Esophagus muscularis mucosa (tissue), 4 donors: ENCODE measurements around the gene ABCA6. TPM values are rescaled to one million over a fixed set of nuclear protein-coding genes. Genes with fewer than 3 reads are reported as not detected.

Experiments used
- DNase-seq: peaks from one replicate; pipeline ENCODE4 v3.0.0-alpha.2; 2017; ENCODE audit errors: extremely low spot score
- H3K27ac ChIP-seq, 4 donors: fragments of 200-600 bp; sonication (generic); replicated peaks in 1 of 4; 1 replicate in 3 of 4; 2 replicates in 1 of 4; pipeline ENCODE4 v1.5.1; 2016 to 2019; ENCODE audit warnings: mild to moderate bottlenecking in 1 of 4
- H3K27me3 ChIP-seq, 4 donors: fragments of 200-600 bp; sonication (generic); one replicate each; pipeline versions ENCODE4 v1.5.1 to v1.6.0; 2016 to 2019
- H3K36me3 ChIP-seq, 4 donors: fragments of 200-600 bp; sonication (generic); one replicate each; pipeline ENCODE4 v1.5.1; 2016 to 2019
- H3K4me1 ChIP-seq, 4 donors: fragments of 200-600 bp; sonication (generic); one replicate each; pipeline ENCODE4 v1.5.1; 2016 to 2019
- H3K4me3 ChIP-seq, 4 donors: fragments of 200-600 bp; sonication (generic); 1 replicate in 2 of 4; 2 replicates in 2 of 4; pipeline ENCODE4 v1.5.1; 2016 to 2019; ENCODE audit warnings: mild to moderate bottlenecking in 4 of 4, moderate library complexity in 1 of 4
- H3K9me3 ChIP-seq, 4 donors: fragments of 200-600 bp; sonication (generic); 1 replicate in 3 of 4; 2 replicates in 1 of 4; pipeline ENCODE4 v1.5.1; 2016 to 2019
- EP300 ChIP-seq: sonication (generic); formaldehyde crosslinking; IDR thresholded peaks from one replicate; pipeline ENCODE4 v1.6.1; 2017; ENCODE audit warnings: antibody characterized with exemption
- POLR2A ChIP-seq: fragments of 450-650 bp; IDR thresholded peaks from one replicate; pipeline ENCODE4 v1.6.1; 2017; ENCODE audit warnings: antibody characterized with exemption, moderate library complexity, mild to moderate bottlenecking, low read depth
- POLR2AphosphoS5 ChIP-seq, 2 donors: sonication (generic); formaldehyde crosslinking; IDR thresholded peaks; one replicate each; pipeline ENCODE4 v1.6.1; 2017; ENCODE audit warnings: antibody characterized with exemption in 2 of 2
- WGBS: methylation state at CpG from one replicate; pipeline ENCODE4 v1.1.5; 2018; 5-methylcytosine and 5-hydroxymethylcytosine counted together
- intact Hi-C: fragments of 100-400 bp; cut with DNase I; formaldehyde crosslinking; loops from one replicate; pipeline ENCODE4 v1.15.1; 2023
- total RNA-seq, 4 donors: library from RNA; depleted of rRNA; stranded (reverse); fragments of >200 nt; gene quantifications; one replicate each; pipeline versions ENCODE4 v1.1.0 to v1.2.1, GENCODE V29; 2016
- TF ChIP-seq, protein P1 (sequence below), 3 experiments: fragments of 200-600 bp in 2 of 3; fragments of 450-650 bp in 1 of 3; sonication (generic) in 2 of 3; IDR thresholded peaks; one replicate each; pipeline ENCODE4 v1.5.1; 2017 to 2019; ENCODE audit warnings: antibody characterized with exemption in 3 of 3, mild to moderate bottlenecking in 2 of 3, moderate library complexity in 1 of 3

Gene ABCA6
- total RNA-seq, 4 donors from 2014 or later, result 45.1 to 85.1 (median 47.2) TPM

DNA sequence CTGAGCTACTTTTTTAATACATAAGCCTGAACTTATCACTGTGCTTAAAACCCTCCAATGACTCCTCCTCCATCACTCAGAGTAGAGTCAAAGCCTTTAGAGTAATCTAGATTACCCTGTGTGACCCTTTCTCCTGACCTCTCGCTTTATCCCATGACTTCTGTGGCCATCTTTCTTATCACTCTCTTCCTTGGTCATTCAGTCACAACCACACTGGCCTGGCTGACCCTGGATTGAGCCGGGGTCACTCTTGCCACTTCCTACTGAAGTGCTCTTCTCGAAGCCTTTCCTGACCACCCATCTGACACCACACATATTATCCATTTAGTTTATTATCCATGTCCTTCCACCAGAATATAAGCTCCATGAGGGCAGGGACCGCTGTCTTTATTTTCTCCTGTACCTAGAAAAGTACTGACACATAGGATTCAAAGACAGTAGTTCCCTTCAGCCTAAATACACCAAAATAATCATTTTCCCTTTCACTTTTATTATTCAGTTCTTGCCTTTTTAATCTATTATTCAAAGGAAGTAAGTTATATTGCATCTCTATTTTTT, 53.0 kb downstream of the ABCA6 start:
- Histone ChIP-seq H3K9me3 (no peaks in the 10 kb centered on the region), H3K4me1 (no peaks in the 10 kb centered on the region), H3K27me3 (no peaks in the 10 kb centered on the region), H3K27ac (no peak overlapping the region), H3K4me3 (no peak overlapping the region), H3K36me3 (peaks cover 0 to 33% (median 12%) of the 10 kb centered on the region in 4 donors)
- intact Hi-C loops, result no loop called here
- TF ChIP-seq, protein P1, sequence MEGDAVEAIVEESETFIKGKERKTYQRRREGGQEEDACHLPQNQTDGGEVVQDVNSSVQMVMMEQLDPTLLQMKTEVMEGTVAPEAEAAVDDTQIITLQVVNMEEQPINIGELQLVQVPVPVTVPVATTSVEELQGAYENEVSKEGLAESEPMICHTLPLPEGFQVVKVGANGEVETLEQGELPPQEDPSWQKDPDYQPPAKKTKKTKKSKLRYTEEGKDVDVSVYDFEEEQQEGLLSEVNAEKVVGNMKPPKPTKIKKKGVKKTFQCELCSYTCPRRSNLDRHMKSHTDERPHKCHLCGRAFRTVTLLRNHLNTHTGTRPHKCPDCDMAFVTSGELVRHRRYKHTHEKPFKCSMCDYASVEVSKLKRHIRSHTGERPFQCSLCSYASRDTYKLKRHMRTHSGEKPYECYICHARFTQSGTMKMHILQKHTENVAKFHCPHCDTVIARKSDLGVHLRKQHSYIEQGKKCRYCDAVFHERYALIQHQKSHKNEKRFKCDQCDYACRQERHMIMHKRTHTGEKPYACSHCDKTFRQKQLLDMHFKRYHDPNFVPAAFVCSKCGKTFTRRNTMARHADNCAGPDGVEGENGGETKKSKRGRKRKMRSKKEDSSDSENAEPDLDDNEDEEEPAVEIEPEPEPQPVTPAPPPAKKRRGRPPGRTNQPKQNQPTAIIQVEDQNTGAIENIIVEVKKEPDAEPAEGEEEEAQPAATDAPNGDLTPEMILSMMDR (IDR thresholded peaks at IDR 0.05), result no peak
- TF ChIP-seq POLR2A (no peak), EP300 (no peak)
- WGBS, result 76% methylated on average over 4 of the region's 4 CpGs
- DNase-seq, result no peak

DNA sequence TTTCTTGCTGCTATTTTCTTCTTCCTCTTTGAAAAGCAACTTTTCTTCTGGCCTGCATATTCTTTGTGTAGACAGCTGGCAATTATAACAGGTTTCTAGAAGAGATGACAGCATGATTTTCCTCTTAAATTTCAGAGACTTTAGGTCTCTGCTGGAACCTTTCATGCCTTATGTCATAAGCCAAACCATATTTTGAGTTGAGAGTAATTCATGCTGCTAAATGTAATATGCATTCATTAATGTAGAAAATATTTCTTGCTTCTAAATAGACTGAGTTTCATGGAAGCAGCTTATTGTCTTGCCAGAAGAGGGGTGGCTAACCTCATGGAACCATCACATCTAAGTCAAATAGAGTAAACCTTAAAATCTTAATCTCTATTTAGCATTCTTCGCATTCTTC, 55.1 kb downstream of the ABCA6 start:
- no peak for DNase-seq
- intact Hi-C loops, result no loop called here

DNA sequence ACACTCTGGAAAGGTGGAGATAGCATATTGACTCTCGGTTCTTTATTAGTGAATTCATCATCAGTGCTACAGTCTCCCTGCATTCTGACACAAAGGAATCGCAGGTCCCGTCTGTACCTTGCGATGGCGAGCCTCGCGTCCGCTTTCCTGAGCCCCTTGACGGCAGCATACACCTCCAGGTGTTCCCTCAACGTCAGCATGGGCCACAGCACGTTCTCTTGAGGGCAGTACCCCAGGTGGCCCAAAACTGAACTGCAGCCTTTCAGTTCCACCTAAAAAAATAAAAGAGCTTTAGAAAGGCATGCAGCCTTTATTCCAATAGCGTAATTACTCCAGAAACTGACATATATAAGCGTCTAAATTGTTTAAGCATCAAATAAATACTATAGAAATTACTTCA, 56.8 kb downstream of the ABCA6 start:
- TF ChIP-seq POLR2AphosphoS5 (IDR thresholded peaks at IDR 0.05) (no peak), POLR2A (no peak), EP300 (no peak)
- TF ChIP-seq, protein P1 (IDR thresholded peaks at IDR 0.05), result peak in 1 of 3 experiments; percentile 11
- no peak overlapping the region for H3K4me3 ChIP-seq
- H3K9me3 ChIP-seq, result peaks cover 0 to 6% (median 2%) of the 10 kb centered on the region in 4 donors
- peaks cover 7 to 68% (median 40%) of the 10 kb centered on the region in 4 donors for H3K36me3 ChIP-seq
- intact Hi-C loops, result no loop called here
- H3K4me1 ChIP-seq, result no peaks in the 10 kb centered on the region
- DNase-seq, result no peak
- 66% methylated on average over 13 of the region's 13 CpGs for WGBS
- H3K27ac ChIP-seq, result no peak overlapping the region
- no peaks in the 10 kb centered on the region for H3K27me3 ChIP-seq

More for the DNA sequence above, 55.1 kb downstream of the ABCA6 start:
- peaks cover 0 to 6% (median 2%) of the 10 kb centered on the region in 4 donors for H3K9me3 ChIP-seq
- no peak for TF ChIP-seq POLR2AphosphoS5 (IDR thresholded peaks at IDR 0.05)
- no peak for TF ChIP-seq POLR2A
- no peak for TF ChIP-seq EP300
- TF ChIP-seq, protein P1 (IDR thresholded peaks at IDR 0.05), result no peak
- 90% methylated on average over 1 of the region's 1 CpG for WGBS
- H3K36me3 ChIP-seq, result peaks cover 7 to 51% (median 29%) of the 10 kb centered on the region in 4 donors
- H3K27ac ChIP-seq, result no peak overlapping the region
- no peaks in the 10 kb centered on the region for H3K27me3 ChIP-seq
- H3K4me1 ChIP-seq, result no peaks in the 10 kb centered on the region
- no peak overlapping the region for H3K4me3 ChIP-seq

DNA sequence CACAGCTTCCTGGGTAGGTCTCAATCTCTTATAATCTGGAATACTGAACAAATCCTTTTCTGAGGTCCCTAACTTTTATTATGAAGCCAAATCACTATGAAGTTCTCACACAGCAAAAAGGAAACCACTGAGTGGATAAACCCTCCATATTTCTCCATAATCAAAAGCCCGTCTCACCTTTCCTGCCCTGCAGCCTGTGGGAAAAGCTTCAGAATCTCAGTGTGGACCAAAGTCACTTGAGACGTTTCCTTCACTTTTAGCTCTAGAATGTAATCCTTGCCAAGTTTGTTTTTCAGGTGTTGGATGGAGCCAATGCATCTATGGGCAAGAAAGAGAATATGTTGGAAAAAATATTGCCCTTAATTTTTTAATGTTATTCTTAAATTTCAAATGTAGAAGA, 59.0 kb downstream of the ABCA6 start:
- Histone ChIP-seq H3K36me3 (peaks cover 17 to 89% (median 52%) of the 10 kb centered on the region in 4 donors), H3K9me3 (peaks cover 0 to 6% (median 2%) of the 10 kb centered on the region in 4 donors), H3K27me3 (no peaks in the 10 kb centered on the region), H3K4me1 (no peaks in the 10 kb centered on the region), H3K27ac (no peak overlapping the region), H3K4me3 (no peak overlapping the region)
- no peak for TF ChIP-seq EP300
- TF ChIP-seq POLR2A, result no peak
- TF ChIP-seq POLR2AphosphoS5 (IDR thresholded peaks at IDR 0.05), result no peak
- TF ChIP-seq, protein P1 (IDR thresholded peaks at IDR 0.05), result no peak
- intact Hi-C loops, result no loop called here
- no peak for DNase-seq
- 83% methylated on average over 2 of the region's 2 CpGs for WGBS

DNA sequence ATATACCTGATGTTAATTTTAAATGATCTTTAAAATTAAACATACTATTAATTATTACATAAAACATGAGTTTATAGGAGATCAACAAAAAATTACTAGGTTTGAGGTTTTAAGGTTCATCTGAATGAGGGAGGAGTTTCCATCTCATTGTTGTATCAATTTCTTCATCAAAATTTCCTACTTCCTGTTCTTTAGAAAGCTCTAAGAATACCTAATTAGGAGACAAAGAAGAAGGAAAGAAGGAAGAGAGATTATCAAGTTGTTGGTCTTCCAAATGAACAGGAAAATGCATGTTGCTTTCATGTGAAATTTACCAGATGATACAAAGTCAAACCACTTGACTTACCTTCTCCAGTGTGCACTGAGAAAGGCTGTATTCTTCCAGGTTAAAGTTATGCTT, 62.8 kb downstream of the ABCA6 start:
- intact Hi-C loops, result no loop called here
- Histone ChIP-seq H3K9me3 (peaks cover 0 to 23% (median 21%) of the 10 kb centered on the region in 4 donors), H3K4me1 (no peaks in the 10 kb centered on the region), H3K36me3 (peaks cover 17 to 62% (median 43%) of the 10 kb centered on the region in 4 donors), H3K4me3 (no peak overlapping the region), H3K27ac (no peak overlapping the region), H3K27me3 (no peaks in the 10 kb centered on the region)
- no peak for DNase-seq
- TF ChIP-seq, protein P1 (IDR thresholded peaks at IDR 0.05), result no peak
- TF ChIP-seq EP300, result no peak
